GM23338 (cell line): ENCODE measurements around the gene USH2A. TPM values are rescaled to one million over a fixed set of nuclear protein-coding genes. Genes with fewer than 3 reads are reported as not detected.

Experiments
- ATAC-seq: fragments of 200-7000 bp; cut with Tn5 transposase; 3 replicates; pipeline ENCODE4 v1.9.1; 2020
- DNase-seq: peaks from one replicate; pipeline ENCODE4 v3.0.0-alpha.2; 2015; ENCODE audit warnings: low spot score
- H2AFZ ChIP-seq: fragments of 200-600 bp; sonication (generic); 2 replicates; pipeline ENCODE4 v1.8.0; 2016; ENCODE audit warnings: antibody characterized with exemption, mild to moderate bottlenecking, moderate library complexity
- H3F3A ChIP-seq: fragments of 200-600 bp; sonication (generic); replicated peaks from 2 replicates; pipeline ENCODE4 v1.8.0; 2017; ENCODE audit warnings: antibody characterized with exemption, mixed run types, low read depth
- H3K27ac ChIP-seq: fragments of 200-600 bp; sonication (generic); 2 replicates; pipeline ENCODE4 v1.6.1; 2016; ENCODE audit warnings: low read depth
- H3K27me3 ChIP-seq: fragments of 200-600 bp; sonication (generic); 2 replicates; pipeline ENCODE4 v1.8.0; 2016; ENCODE audit warnings: mild to moderate bottlenecking, mixed run types, moderate library complexity; ENCODE audit not compliant: insufficient read depth
- H3K36me3 ChIP-seq: fragments of 200-600 bp; sonication (generic); 2 replicates; pipeline ENCODE4 v1.8.0; 2016; ENCODE audit warnings: mild to moderate bottlenecking; ENCODE audit not compliant: insufficient read depth
- H3K4me1 ChIP-seq: fragments of 200-600 bp; sonication (generic); 2 replicates; pipeline ENCODE4 v1.8.0; 2016; ENCODE audit warnings: mild to moderate bottlenecking, moderate library complexity; ENCODE audit not compliant: insufficient read depth
- H3K4me2 ChIP-seq: fragments of 200-600 bp; sonication (generic); 2 replicates; pipeline ENCODE4 v1.7.1; 2017; ENCODE audit warnings: mixed run types
- H3K4me3 ChIP-seq: fragments of 200-600 bp; sonication (generic); 2 replicates; pipeline ENCODE4 v1.6.1; 2016; ENCODE audit warnings: mixed run types
- H3K79me2 ChIP-seq: fragments of 200-600 bp; sonication (generic); replicated peaks from 2 replicates; pipeline ENCODE4 v1.8.0; 2017; ENCODE audit warnings: mild to moderate bottlenecking; ENCODE audit not compliant: insufficient read depth
- H3K9me2 ChIP-seq: fragments of 200-600 bp; sonication (generic); 2 replicates; pipeline ENCODE4 v1.8.0; 2017; ENCODE audit not compliant: insufficient read depth
- H4K20me1 ChIP-seq: fragments of 200-600 bp; sonication (generic); replicated peaks from 2 replicates; pipeline ENCODE4 v1.8.0; 2017; ENCODE audit warnings: mild to moderate bottlenecking; ENCODE audit not compliant: insufficient read depth
- H3K27ac Mint-ChIP-seq: 2 replicates; pipeline ENCODE4 v1.8.0; 2020; ENCODE audit warnings: inconsistent platforms, mild to moderate bottlenecking, moderate library complexity, mixed read lengths
- H3K27me3 Mint-ChIP-seq: 3 replicates; pipeline ENCODE4 v1.8.0; 2022; ENCODE audit warnings: low read depth, mild to moderate bottlenecking, moderate library complexity, mixed read lengths, inconsistent platforms; ENCODE audit not compliant: insufficient read depth, poor library complexity
- H3K36me3 Mint-ChIP-seq: 3 replicates; pipeline ENCODE4 v1.8.0; 2021; ENCODE audit warnings: low read depth, mild to moderate bottlenecking, inconsistent platforms, moderate library complexity, mixed read lengths
- H3K4me1 Mint-ChIP-seq: 3 replicates; pipeline ENCODE4 v1.8.0; 2020; ENCODE audit warnings: mild to moderate bottlenecking, inconsistent platforms, mixed read lengths
- H3K4me3 Mint-ChIP-seq: 3 replicates; pipeline ENCODE4 v1.8.0; 2021; ENCODE audit warnings: moderate library complexity, mild to moderate bottlenecking, inconsistent platforms, mixed read lengths
- H3K9me3 Mint-ChIP-seq: 3 replicates; pipeline ENCODE4 v1.8.0; 2020; ENCODE audit warnings: moderate library complexity, mild to moderate bottlenecking, inconsistent platforms, mixed read lengths
- EZH2phosphoT487 ChIP-seq: fragments of 200-600 bp; sonication (generic); IDR thresholded peaks from one replicate; pipeline ENCODE4 v1.8.1; 2018; ENCODE audit warnings: antibody characterized with exemption; ENCODE audit not compliant: unreplicated experiment
- NANOG ChIP-seq: IDR thresholded peaks from 2 replicates; pipeline ENCODE4 v1.6.1; 2016; ENCODE audit warnings: antibody characterized with exemption, borderline replicate concordance
- ZNF114 ChIP-seq: fragments of 250-450 bp; sonication (Bioruptor Pico); IDR thresholded peaks from 2 replicates; pipeline ENCODE4 v1.5.0; 2020; ENCODE audit warnings: mild to moderate bottlenecking, moderate library complexity
- ZNF462 ChIP-seq: fragments of 250-450 bp; sonication (Bioruptor Pico); IDR thresholded peaks from 2 replicates; pipeline ENCODE4 v1.5.0; 2020; ENCODE audit warnings: mild to moderate bottlenecking, moderate library complexity
- polyA plus RNA-seq: library from polyadenylated mRNA; unstranded; fragments of >200 nt; fragmentation: Nextera tagmentation; extraction: Ambion mirVana; gene quantifications from 2 replicates; pipeline ENCODE4 v1.2.1, GENCODE V29; 2016
- total RNA-seq: library from RNA; depleted of rRNA; stranded (reverse); fragments of >200 nt; shearing (Covaris generic); gene quantifications from 2 replicates; pipeline ENCODE4 v1.2.3, GENCODE V29; 2014

USH2A gene
- total and polyA plus RNA-seq, 2 experiments from 2014 or later: 0.03 TPM

- peak; percentile 82 for DNase-seq
Observed at GRCh38 chr1:216095400-216095799, 327.8 kb downstream of the USH2A start.

More at GRCh38 chr1:216095400-216095799, 327.8 kb downstream of the USH2A start:
- peak overlapping the region; percentile 90 for H3K27ac Mint-ChIP-seq
- no peaks in the 10 kb centered on the region for H3K79me2 ChIP-seq
- H3K4me1 Mint-ChIP-seq: peaks cover 22% of the 10 kb centered on the region
- ATAC-seq: peak; percentile 99
- H3K4me1 ChIP-seq: peaks cover 4% of the 10 kb centered on the region
- no peaks in the 10 kb centered on the region for H3K36me3 Mint-ChIP-seq
- H3K27me3 Mint-ChIP-seq: peaks cover 1% of the 10 kb centered on the region
- H4K20me1 ChIP-seq: no peaks in the 10 kb centered on the region
- H3F3A ChIP-seq: no peaks in the 10 kb centered on the region
- H3K4me2 ChIP-seq: 0 out of 2 replicates have a peak overlapping the region, but pooled peaks have one; percentile 13
- H3K9me3 Mint-ChIP-seq: no peaks in the 10 kb centered on the region
- no peak overlapping the region for H3K27ac ChIP-seq
- 0 out of 2 replicates have a peak overlapping the region, but pooled peaks have one; percentile 4 for H2AFZ ChIP-seq
- no peaks in the 10 kb centered on the region for H3K27me3 ChIP-seq
- H3K36me3 ChIP-seq: no peaks in the 10 kb centered on the region
- TF ChIP-seq ZNF114 (0 out of 2 replicates have a peak, but pooled peaks have one; percentile 37), ZNF462 (peak; percentile 93), NANOG (peak; percentile 60), EZH2phosphoT487 (no peak)
- H3K9me2 ChIP-seq: no peaks in the 10 kb centered on the region
- no peak overlapping the region for H3K4me3 Mint-ChIP-seq
- H3K4me3 ChIP-seq: no peak overlapping the region
